ENCODE data around the gene TBC1D14.

GRCh38 chr4:6876440-6876839 is 33.2 kb upstream of the TBC1D14 start:
- TF ChIP-seq POLR2A (IDR thresholded peaks at IDR 0.05) (no peak), POLR2AphosphoS5 (IDR thresholded peaks at IDR 0.05) (no peak)
- TF ChIP-seq, protein P1, sequence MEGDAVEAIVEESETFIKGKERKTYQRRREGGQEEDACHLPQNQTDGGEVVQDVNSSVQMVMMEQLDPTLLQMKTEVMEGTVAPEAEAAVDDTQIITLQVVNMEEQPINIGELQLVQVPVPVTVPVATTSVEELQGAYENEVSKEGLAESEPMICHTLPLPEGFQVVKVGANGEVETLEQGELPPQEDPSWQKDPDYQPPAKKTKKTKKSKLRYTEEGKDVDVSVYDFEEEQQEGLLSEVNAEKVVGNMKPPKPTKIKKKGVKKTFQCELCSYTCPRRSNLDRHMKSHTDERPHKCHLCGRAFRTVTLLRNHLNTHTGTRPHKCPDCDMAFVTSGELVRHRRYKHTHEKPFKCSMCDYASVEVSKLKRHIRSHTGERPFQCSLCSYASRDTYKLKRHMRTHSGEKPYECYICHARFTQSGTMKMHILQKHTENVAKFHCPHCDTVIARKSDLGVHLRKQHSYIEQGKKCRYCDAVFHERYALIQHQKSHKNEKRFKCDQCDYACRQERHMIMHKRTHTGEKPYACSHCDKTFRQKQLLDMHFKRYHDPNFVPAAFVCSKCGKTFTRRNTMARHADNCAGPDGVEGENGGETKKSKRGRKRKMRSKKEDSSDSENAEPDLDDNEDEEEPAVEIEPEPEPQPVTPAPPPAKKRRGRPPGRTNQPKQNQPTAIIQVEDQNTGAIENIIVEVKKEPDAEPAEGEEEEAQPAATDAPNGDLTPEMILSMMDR (IDR thresholded peaks at IDR 0.05): no peak

All from sigmoid colon (tissue), 4 donors.